ENCODE measurements around the gene KATNAL2. TPM values are rescaled to one million over a fixed set of nuclear protein-coding genes. Genes with fewer than 3 reads are reported as not detected.
"Not testable (repeated sequence)": the region's sequence is repeated elsewhere in the genome, so short reads cannot be mapped to it uniquely, and the experiment has no call there.

The KATNAL2 gene
- total RNA-seq, 1 donor from 2014 or later: 4.7 TPM

- no peak for DNase-seq
Observed at GRCh38 chr18:46939998-46940571, 22.7 kb downstream of the KATNAL2 start.

GRCh38 chr18:46942646-46943045 is 25.2 kb downstream of the KATNAL2 start:
- DNase-seq: no peak

- peak; percentile 93 for DNase-seq
Observed at GRCh38 chr18:46946656-46947282, 29.4 kb downstream of the KATNAL2 start.

GRCh38 chr18:46950064-46950656 is 32.8 kb downstream of the KATNAL2 start:
- no peak for DNase-seq

- no peak for DNase-seq
Observed at GRCh38 chr18:46953195-46953594, 35.8 kb downstream of the KATNAL2 start.

- no peak for DNase-seq
Observed at GRCh38 chr18:46958209-46958608, 40.8 kb downstream of the KATNAL2 start.

GRCh38 chr18:46963656-46964578 is 46.5 kb downstream of the KATNAL2 start:
- not testable (repeated sequence) for DNase-seq

- DNase-seq: not testable (repeated sequence)
Observed at GRCh38 chr18:46964579-46965293, 47.3 kb downstream of the KATNAL2 start.

GRCh38 chr18:46966266-46966665 is 48.9 kb downstream of the KATNAL2 start:
- not testable (repeated sequence) for DNase-seq

- DNase-seq: not testable (repeated sequence)
Observed at GRCh38 chr18:46969551-46969950, 52.1 kb downstream of the KATNAL2 start.

- not testable (repeated sequence) for DNase-seq
Observed at GRCh38 chr18:47019870-47020269, 102.5 kb downstream of the KATNAL2 start.

- DNase-seq: not testable (repeated sequence)
Observed at GRCh38 chr18:47020757-47021156, 103.4 kb downstream of the KATNAL2 start.

- DNase-seq: not testable (repeated sequence)
Observed at GRCh38 chr18:47022821-47023220, 105.4 kb downstream of the KATNAL2 start.

- DNase-seq: not testable (repeated sequence)
Observed at GRCh38 chr18:47023769-47024465, 106.5 kb downstream of the KATNAL2 start.

- DNase-seq: not testable (repeated sequence)
Observed at GRCh38 chr18:47025557-47026174, 108.3 kb downstream of the KATNAL2 start.

- DNase-seq: not testable (repeated sequence)
Observed at GRCh38 chr18:47028738-47029137, 111.3 kb downstream of the KATNAL2 start.

GRCh38 chr18:47029684-47030353 is 112.4 kb downstream of the KATNAL2 start:
- DNase-seq: not testable (repeated sequence)

- not testable (repeated sequence) for DNase-seq
Observed at GRCh38 chr18:47030887-47031286, 113.5 kb downstream of the KATNAL2 start.

GRCh38 chr18:47032945-47033344 is 115.5 kb downstream of the KATNAL2 start:
- no peak for DNase-seq

- not testable (repeated sequence) for DNase-seq
Observed at GRCh38 chr18:47034591-47034990, 117.2 kb downstream of the KATNAL2 start.

Data from tongue (tissue), 2 donors.